HEK293T (cell line): ENCODE data around the gene KANSL1L.

Source experiments
- BHLHE40 ChIP-seq: fragments of 450-650 bp; IDR thresholded peaks from 2 replicates; pipeline ENCODE4 v1.6.1; 2016; ENCODE audit warnings: mild to moderate bottlenecking, moderate library complexity, borderline replicate concordance
- FOXK2 ChIP-seq: fragments of 450-650 bp; IDR thresholded peaks from 2 replicates; pipeline ENCODE4 v1.6.1; 2016; ENCODE audit warnings: mild to moderate bottlenecking
- FOXM1 ChIP-seq: fragments of 450-650 bp; IDR thresholded peaks from 2 replicates; pipeline ENCODE4 v1.6.1; 2017; ENCODE audit warnings: mild to moderate bottlenecking, borderline replicate concordance
- HDGF ChIP-seq: fragments of 450-650 bp; IDR thresholded peaks from 2 replicates; pipeline ENCODE4 v1.6.1; 2017; ENCODE audit warnings: antibody characterized with exemption, borderline replicate concordance
- LEF1 ChIP-seq: fragments of 450-650 bp; IDR thresholded peaks from 2 replicates; pipeline ENCODE4 v1.6.1; 2017; ENCODE audit warnings: mild to moderate bottlenecking, borderline replicate concordance
- NFRKB ChIP-seq: fragments of 450-650 bp; IDR thresholded peaks from 2 replicates; pipeline ENCODE4 v1.6.1; 2016; ENCODE audit warnings: mild to moderate bottlenecking, moderate library complexity
- SP1 ChIP-seq: fragments of 450-650 bp; IDR thresholded peaks from 2 replicates; pipeline ENCODE4 v1.6.1; 2017
- TARDBP ChIP-seq: fragments of 450-650 bp; IDR thresholded peaks from 2 replicates; pipeline ENCODE4 v1.6.1; 2016

DNA sequence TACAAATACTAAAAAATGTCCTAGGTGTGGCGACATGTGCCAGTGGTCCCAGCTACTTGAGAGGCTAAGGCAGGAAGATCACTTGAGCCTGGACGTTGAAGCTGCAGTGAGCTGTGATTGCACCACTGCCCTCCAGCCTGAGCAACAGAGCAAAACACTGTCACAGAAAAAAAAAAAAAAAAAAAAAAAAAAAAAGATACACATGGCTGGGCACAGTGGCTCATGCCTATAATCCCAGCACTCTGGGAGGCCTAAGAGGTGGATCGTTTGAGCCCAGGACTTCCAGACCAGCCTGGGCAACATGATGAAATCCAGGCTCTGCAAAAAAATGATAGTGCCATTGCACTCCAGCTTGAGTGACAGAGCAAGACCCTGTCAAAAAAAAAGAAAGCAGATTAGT, 13.7 kb downstream of the KANSL1L start:
- no peak for TF ChIP-seq SP1
- no peak for TF ChIP-seq HDGF
- no peak for TF ChIP-seq FOXM1
- no peak for TF ChIP-seq NFRKB
- TF ChIP-seq TARDBP, result no peak
- no peak for TF ChIP-seq LEF1
- TF ChIP-seq FOXK2, result no peak
- TF ChIP-seq BHLHE40, result no peak
